CD4-positive, alpha-beta T cell treated with Interleukin-12 subunit alpha and Interleukin-12 subunit beta, for 1 hour (primary cell): ENCODE measurements around the gene KATNAL1.
"Not testable (repeated sequence)": the region's sequence is repeated elsewhere in the genome, so short reads cannot be mapped to it uniquely, and the experiment has no call there.

ENCODE experiments used
- DNase-seq: peaks from one replicate; pipeline ENCODE4 v3.0.0-alpha.2; 2020

KATNAL1 gene

DNA sequence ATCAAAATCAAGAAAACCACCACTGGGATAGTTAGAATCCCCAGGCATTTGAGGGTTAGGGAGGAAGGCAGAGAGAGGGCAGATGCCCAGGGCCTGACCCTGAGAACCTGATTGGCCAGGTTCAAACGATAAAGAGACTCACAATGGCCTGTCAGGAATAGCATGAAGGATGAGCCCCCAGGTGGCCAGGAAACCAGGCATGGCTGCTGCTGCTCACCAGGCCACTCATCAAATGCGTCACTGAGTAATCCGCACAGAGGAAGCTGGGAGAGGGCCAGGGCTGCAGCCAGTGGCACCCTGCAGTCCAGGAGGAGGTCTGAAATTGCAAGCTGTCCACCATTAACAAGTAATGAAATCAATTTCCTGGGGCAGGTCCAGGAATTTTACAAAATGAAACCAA lies 111.3 kb downstream of the KATNAL1 start:
- DNase-seq = no peak

DNA sequence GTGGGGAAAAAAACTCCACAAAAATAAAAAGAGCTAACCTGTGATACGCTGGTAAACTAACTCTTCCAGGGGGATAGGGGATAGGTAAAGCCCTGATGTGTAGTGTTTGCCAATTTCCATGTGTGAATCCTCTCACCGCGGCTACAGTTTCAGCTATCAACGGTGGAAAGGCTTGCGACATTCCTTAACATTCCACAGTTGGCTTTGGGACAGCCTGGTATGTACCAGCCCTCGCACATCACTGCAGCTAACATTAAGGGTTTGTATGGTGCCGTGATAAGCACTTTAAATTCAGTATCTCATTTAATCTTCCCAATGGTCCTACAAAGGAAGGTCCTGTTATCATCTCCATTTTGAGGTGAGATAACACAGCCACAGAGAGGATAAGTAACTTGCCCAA lies 112.4 kb downstream of the KATNAL1 start:
- DNase-seq = no peak

DNA sequence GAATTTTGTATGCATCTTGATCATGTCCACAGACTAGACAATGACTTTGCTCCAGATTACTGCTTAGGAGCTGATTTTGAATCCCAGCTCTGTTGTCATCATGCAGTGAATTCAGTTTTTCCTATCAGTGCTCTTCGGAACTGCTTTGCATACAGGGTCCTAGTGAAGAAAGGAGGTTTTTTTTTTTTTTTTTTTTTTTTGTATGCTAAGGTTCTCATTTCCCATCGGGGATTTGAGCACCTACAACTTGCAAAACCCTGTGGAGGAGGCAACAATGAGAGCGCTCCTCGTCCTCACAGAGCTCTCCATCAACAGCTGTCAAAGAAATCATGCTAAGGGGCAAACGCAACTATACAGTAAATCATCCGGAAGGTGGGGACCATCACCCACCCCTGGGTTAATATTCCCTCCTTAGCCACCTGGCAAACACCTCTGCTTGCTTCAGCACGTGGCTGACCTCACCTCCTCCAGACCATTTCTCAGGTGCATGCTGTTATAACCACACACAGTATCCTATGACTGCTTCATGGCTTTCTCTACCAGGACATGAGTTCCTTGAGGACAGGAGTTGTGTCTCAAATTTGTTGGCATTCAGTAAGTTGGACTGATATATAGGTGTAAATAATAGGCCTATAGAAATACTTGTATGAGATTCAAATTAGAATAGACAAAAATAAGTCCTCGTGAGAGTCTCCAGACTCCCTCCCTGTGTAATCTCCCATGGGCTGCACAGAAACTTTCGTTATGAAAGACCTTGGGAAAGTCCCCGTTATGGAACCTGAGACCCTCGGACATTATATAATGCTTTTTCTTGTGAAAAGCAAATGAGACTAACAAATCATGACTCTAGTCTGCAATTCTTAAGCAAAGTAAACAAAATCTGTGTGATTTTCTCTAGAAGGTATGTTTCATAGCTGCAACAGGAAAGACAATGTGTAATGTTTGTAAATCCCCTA lies 113.8 kb downstream of the KATNAL1 start:
- no peak for DNase-seq

DNA sequence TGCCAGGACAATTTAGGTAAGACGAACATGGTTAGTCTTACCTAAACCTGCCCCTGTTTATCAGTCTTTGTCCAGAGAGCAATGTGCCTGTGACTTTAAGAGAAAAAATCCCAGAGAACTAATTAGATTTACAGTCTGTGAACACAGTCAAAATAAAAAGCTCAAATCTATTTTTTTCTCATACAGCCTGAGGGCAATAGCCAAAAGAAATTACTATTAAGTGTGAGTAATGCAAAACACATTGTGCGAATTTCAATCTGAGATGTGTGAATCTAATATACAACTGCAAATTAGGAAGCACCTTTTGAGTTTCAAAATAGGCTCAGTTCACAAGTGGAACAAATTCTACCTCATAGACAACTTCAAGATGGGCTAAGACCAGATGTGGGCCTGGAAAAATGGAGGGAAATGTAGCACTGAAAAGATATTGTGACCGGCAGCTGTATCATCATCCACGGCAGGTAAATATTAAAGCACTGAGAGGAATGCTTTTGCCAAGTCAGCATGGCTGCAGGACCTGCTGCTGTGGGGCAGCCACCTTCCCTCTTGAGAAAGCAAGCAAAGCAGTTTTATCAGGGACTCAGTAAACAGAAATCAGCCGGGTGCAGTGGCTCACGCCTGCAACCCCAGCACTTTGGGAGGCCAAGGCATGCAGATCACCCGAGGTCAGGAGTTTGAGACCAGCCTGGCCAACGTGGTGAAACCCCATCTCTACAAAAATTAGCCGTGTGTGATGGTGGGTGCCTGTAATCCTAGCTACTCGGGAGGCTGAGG lies 114.8 kb downstream of the KATNAL1 start:
- DNase-seq = no peak

DNA sequence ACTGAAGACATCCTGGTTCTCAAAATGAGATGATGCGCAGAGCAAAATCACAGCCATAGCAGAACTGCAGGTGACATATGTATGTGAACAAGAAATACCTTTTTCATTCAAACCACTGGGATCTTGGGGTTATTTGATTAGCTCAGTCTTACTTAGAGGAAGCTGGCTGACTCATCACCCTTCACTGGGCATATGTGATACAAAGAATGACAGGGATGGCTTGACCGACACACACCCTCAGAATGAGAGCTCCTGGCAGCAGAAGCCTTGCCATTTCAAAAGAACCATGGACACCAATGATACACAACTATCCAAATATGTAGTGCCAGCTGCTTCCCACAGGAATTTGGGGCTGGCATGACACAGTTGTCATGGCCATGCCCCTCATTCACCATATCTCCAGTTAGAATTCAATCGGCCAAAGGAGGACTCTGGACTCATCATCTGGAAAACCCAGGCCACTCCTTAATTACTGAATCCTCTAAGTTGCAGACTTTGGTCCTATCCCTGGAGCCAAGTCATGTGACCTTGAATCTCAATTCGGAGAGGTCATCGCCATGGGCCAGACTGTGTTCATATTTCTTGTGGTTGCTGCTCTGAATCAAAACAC lies 115.8 kb downstream of the KATNAL1 start:
- no peak for DNase-seq

DNA sequence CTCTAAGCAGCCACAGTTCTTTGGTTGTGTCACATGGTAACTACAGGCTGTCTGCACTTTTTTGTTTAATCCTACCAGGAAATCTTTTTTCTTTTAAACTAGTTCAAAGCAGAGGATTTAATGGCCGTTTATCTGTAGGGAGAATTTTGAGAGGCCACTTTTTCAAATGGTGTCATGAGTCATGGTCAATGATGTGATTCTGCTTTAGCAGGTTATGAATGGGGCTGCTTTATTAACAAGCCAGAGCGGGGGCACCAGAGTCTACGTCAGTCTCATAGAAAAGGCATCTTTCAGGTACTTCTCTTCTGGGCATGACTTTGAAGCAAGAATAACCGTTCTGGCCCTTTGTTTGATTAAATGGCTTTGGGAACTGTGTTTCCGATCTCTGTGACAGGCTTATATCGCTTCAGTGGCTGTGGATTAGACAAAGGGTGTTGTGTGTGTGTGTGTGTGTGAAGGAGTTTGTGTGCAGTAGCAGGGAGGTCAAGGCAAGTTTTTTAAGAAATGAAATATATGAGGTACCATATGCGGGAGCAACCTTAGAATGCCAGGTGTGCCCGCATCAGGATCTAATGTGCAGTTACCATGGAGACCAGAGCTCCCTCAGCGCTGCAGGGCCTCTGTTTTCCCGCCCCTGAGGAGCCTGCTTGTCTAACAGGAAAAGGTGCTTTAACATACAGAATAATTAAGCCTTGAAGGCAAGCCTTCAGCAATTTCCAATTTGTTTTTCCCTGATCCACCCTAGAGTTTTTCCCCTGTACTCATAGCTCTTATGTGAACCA lies 120.5 kb downstream of the KATNAL1 start:
- no peak for DNase-seq

DNA sequence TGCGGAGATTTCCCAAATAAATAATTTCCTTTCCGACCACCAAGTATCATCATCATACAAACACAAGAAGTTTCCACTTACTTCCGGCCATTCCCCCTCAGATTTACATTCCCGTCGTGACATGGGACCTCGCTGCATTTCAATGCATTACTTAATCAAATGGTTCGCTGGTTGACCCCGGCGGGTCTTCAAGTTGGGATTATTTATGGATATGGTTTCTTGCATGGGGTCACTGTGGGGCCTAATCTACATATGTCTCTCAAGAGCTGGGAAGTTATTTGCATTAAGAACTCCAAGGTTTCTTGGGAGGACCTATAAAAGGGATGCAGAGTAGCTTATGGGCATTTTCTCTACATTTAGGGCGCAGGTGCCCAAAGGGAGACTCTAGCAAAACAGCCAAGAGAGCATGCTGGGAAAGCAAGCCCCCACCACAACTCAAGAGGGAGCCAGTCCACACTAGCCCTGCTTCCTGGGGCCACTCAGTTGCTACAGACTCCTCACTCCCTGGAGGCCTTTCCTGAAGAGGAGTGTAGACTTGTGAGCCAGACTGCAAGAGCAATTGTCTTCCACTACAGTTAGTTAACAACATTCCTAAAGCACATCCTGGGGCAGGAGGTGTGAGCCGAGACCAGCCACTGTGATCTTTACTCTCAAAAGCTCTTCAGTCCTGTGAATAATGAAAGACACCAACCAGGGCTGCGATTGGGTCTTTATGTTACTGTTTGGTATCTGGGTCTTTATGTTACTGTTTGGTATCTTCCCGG lies 125.3 kb downstream of the KATNAL1 start:
- DNase-seq = no peak

DNA sequence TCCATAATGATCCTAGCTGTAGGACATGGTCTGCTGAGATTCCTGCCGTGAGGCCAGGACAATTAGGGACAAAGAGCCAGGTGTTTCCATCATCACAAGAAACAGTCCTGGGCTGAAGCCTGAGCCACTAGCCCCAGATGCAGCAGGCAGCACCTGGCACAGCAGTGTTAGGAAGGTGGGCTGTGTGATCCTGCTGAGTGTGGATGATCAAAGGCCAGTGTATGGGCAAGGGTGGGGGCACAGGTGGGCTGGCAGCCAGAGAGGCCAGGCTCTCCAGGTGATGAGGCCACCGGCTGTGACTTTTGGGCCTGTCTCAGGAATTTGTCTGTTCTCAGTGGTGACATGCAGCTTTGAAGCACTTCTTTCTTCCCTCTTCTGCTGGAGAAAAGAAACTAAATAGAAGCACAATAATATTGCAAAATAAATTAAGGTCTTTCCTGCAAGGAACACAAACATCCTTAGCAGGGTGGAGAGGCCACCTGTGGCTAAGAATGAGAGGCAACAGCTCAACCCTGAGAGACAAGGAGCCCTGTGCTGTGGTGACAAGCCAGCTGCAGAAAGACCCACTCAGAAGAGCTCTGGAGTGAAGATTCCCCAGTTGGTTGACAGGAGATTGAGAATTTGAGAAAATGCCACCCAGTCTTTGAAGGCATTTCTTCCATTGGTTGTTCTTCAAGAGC lies 127.6 kb downstream of the KATNAL1 start:
- DNase-seq = no peak

DNA sequence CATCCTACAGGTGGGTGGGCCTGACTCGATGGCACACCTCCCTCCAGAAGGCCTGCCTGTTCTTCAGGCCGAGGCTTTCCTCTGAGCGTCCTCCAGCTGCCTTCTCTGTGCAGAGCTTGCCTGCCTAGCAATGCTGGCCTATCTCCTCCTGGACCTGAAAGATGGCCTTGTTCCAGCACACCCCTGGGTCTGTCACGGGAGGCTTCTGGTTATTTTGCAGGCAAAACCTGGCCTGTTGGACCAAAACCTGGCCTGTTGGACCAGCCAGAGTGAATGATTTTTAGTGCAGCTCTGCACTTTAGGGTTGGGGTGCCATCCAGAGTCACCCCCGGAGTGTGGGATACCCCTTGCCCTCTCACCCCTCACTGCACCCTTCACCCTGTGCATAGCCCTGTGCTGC lies 128.4 kb downstream of the KATNAL1 start:
- DNase-seq = no peak

DNA sequence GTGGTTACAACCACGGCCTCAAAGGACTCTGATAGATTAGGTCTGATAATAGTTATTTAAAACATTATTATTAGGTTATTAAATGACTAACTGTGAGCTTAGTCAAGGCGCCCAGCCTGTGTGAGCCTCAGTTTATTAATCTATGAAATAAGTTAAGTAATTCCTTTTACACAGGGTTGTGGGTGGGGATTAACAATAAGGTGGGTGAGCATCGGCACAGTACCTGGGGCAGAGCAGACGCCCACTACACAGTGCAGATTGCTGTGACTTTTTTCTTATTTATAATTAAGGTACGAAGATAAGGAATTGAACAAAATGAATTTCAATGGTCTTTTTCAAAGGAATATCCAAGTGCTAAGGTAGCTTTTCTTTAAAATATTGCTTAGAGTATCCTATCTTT lies 132.2 kb downstream of the KATNAL1 start:
- no peak for DNase-seq

DNA sequence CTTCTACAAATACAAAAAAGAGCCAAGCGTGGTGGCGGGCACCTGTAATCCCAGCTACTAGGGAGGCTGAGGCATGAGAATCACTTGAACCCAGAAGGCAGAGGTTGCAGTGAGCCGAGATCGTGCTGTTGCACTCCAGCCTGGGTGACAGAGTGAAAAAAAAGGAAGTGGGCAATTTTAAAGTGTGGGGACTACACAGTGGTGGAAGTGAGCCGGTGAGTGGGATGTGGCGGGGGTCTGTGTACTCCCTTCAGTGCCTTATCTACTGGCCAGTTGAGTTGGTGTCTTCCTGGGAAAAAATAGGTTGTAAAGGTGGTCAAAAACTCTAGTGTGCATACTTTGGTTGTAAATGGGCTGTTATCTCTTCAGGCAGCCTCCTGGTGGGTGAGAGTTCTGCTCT lies 133.1 kb downstream of the KATNAL1 start:
- DNase-seq = not testable (repeated sequence)

DNA sequence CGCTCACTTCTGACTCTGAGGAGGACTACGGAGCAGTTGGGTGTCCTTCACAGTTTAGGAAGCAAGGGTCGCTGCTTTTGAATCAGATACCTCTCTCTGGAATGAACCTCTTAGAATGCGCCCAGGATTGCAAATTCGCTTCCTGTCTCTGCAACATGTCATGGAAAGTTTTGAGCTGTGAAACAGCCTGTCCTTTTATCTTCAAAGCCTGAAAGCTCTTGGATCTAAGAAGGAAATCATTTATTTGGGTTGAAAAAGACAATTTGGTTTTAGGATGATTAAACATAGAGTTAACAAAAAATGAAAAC lies 134.1 kb downstream of the KATNAL1 start:
- DNase-seq = no peak

DNA sequence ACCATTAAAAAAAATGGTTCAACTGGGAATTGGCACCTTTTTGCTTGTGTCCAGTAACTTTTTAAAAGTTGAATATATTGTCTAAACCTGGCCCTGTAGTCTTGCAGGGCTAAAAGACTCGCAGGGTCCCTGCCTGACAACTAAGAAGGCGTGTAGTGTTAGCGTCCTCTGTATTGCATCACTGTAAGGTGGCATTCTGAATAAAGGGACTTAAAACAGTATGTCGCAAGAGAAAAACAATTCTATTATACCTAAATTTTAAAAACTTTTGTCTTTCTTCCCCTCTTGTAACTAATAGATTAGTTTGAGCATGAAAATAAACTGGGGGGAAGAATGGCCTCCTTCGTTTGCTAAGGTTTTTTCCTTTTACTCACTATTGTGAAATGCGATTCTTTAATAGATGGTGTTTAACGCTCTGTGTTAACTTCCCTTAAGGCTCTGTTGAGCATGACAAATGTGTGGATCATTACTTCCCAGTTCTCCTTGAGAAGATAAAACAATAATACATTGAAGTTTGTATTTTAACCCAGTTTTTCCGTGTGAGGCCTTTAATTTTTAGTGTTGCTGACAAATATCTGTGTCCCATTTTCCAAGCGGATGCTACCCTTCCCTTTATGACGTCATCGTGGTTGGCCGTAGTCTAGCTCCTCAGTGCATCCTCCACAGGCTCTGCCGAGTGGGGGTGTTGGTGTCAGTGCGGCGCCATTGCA lies 134.6 kb downstream of the KATNAL1 start:
- no peak for DNase-seq

DNA sequence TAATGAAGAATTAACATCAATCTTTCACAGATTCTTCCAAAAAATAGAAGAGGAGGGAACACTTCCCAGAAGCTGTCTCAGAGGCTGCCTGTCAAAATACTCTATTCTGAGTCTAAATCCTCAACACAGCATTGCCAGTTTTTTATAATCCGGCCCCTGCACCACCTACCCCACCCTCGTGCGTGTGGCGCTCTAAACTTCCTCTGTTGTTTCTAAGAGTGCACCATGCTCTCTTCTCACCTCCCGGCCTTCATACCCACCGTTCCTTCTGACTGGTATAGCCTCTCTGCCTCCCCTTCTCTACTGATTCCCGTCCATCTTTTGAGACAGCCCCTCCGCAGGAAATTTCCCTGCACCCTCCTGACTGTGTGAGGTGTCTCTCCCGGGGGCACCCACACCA lies 136.8 kb downstream of the KATNAL1 start:
- no peak for DNase-seq

DNA sequence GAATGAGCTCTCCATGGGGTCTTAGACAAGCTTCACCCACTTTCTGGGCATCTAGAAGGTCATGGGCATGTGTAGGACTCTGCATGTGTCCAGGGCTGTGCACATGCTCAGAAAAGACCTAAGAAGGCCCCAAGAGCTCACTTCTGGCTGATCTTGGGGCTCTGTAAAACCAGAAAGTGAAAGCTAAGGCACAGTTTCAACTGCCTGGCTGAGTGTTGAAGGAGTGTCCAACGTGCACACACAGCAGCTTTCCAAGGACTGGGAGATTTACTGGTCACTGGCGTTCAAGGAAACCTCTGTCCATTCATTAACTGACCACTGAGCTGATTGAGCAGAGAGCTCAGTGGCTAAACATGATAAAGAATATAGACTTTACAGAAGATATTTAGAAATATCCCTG lies 137.9 kb downstream of the KATNAL1 start:
- no peak for DNase-seq

DNA sequence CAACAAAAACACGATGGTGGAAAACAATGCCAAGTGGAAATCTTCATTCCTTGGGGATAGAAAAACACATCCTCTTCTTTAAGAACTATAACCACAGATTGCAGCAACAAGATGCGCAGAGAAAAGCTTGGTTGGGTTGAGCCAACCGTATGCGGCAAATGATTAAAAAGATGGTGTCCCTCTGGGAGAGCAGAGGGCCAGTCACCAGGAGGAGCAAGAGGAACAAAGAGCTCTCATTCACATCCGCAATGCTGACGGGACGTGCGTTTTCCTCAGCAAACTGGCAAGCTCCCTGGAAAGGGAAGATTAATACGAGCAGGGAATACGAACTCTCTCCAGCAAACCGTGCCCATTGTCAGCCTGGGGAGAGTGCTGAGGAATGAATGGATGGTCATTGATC lies 141.6 kb downstream of the KATNAL1 start:
- no peak for DNase-seq

DNA sequence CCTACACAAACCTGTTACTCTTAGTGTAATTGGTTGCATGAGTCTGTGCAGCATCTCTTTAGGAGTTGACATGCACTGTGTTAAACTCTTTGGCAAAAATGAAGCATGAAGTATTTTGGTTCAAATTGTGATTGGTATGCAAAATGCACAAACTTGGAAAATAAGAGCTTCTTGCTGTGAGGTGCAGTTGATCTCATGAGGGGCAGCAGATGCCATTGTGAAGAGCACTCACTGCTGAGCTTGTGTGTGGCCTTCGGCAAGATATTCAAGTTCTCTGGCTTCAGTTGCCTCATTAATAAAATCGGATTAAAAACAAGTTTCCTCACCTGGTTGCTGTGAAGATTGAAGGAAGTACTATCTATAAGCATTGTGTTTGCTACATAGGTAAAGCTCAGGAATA lies 142.3 kb downstream of the KATNAL1 start:
- DNase-seq = no peak

DNA sequence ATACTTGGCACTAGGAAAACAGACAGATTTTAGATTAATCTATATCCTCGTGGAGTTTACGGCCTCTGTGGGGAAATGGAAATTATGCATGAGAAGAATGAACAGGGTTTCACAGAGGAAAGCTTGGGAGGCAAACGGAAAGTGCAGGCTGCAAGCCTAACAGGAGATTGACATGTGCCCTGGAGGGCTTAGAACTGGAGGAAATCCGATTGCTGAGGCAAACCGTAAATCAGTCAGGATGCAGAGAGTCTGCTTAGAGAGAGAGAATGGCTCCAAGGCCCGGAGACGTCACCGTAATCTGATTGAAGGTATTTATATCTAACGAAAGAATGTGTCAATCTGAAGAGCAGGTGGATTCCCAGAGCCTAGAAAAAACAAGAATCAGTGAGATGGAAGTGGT lies 143.2 kb downstream of the KATNAL1 start:
- DNase-seq = no peak

DNA sequence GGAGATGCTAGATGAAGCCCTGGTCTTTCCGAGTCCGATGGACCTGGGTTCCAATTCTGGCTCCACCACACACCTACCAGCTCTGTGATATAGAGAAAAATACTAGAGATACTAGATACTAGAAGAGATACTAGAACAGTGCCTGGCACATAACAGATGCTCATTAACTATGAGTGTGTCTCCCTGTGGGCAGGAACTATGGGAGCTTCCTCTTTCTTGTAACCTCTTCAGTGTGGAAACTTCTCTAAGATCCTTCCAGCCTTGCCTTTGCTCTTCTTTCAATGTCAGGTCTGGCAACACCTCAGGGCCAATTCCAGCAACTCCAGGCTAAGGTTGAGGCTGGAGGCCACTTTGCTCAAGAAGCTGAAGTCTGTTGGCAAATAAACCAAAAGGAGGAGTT lies 143.9 kb downstream of the KATNAL1 start:
- DNase-seq = no peak

DNA sequence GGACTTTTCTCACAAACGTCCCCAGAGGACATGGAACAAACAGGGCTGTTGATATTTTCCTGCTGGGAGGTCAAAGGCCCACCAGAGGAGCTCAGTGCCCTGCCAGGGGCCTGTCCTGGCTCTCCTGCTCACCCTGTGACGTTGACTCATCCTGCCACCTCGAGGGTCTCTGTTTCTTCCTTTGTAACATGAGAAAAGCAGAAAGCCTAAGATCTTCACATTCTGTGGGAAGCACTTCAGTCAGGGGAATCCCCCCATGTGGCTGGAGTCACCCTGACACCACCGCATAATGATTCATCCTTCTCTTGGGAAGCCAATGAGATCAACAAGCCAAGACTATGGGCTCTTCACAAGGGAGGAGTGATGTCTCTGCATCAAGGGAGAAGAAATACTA lies 147.9 kb downstream of the KATNAL1 start:
- no peak for DNase-seq
